ENCODE measurements around the gene IFI27L1.

IFI27L1 gene

GRCh38 chr14:94052662-94053061 lies 28.4 kb upstream of the IFI27L1 start:
- no peak overlapping the region for H3K4me3 ChIP-seq (ENCODE audit: low read depth, low read length)
- no peak for TF ChIP-seq CTCF (IDR thresholded peaks at IDR 0.05; ENCODE audit: control insufficient read depth, extremely low read depth, insufficient read depth)
- no peak for DNase-seq (ENCODE audit: low read depth)

- TF ChIP-seq CTCF (IDR thresholded peaks at IDR 0.05; ENCODE audit: control insufficient read depth, extremely low read depth, insufficient read depth) = no peak
- H3K4me3 ChIP-seq (ENCODE audit: low read depth, low read length) = no peak overlapping the region
- no peak for DNase-seq (ENCODE audit: low read depth)
These were observed 26.7 kb upstream of the IFI27L1 start for GRCh38 chr14:94054401-94054800.

- no peak for TF ChIP-seq CTCF (IDR thresholded peaks at IDR 0.05; ENCODE audit: control insufficient read depth, extremely low read depth, insufficient read depth)
- no peak for DNase-seq (ENCODE audit: low read depth)
- H3K4me3 ChIP-seq (ENCODE audit: low read depth, low read length) = no peak overlapping the region
These were observed 26.2 kb upstream of the IFI27L1 start for GRCh38 chr14:94054936-94055335.

GRCh38 chr14:94056579-94057308 lies 24.4 kb upstream of the IFI27L1 start:
- no peak for TF ChIP-seq CTCF (IDR thresholded peaks at IDR 0.05; ENCODE audit: control insufficient read depth, extremely low read depth, insufficient read depth)
- no peak for DNase-seq (ENCODE audit: low read depth)
- H3K4me3 ChIP-seq (ENCODE audit: low read depth, low read length) = no peak overlapping the region

- no peak for DNase-seq (ENCODE audit: low read depth)
- no peak for TF ChIP-seq CTCF (IDR thresholded peaks at IDR 0.05; ENCODE audit: control insufficient read depth, extremely low read depth, insufficient read depth)
- H3K4me3 ChIP-seq (ENCODE audit: low read depth, low read length) = no peak overlapping the region
These were observed 22.9 kb upstream of the IFI27L1 start for GRCh38 chr14:94058128-94058673.

GRCh38 chr14:94058674-94059138 lies 22.4 kb upstream of the IFI27L1 start:
- TF ChIP-seq CTCF (IDR thresholded peaks at IDR 0.05; ENCODE audit: control insufficient read depth, extremely low read depth, insufficient read depth) = no peak
- H3K4me3 ChIP-seq (ENCODE audit: low read depth, low read length) = no peak overlapping the region
- DNase-seq (ENCODE audit: low read depth) = no peak

- H3K4me3 ChIP-seq (ENCODE audit: low read depth, low read length) = no peak overlapping the region
- TF ChIP-seq CTCF (IDR thresholded peaks at IDR 0.05; ENCODE audit: control insufficient read depth, extremely low read depth, insufficient read depth) = no peak
- DNase-seq (ENCODE audit: low read depth) = no peak
These were observed 21.1 kb upstream of the IFI27L1 start for GRCh38 chr14:94059998-94060397.

Data from LNCaP clone FGC (cell line).